GM12801 (cell line): Measurements from ENCODE around the gene TRDN.

ENCODE experiments used
- CTCF ChIP-seq: IDR thresholded peaks from one replicate; pipeline ENCODE4 v1.5.1; 2011; ENCODE audit warnings: control low read depth; ENCODE audit not compliant: insufficient read length; ENCODE audit errors: extremely low read depth

The TRDN gene

GRCh38 chr6:123213921-123214320 is 422.8 kb downstream of the TRDN start:
- TF ChIP-seq CTCF = no peak

GRCh38 chr6:123211777-123212545 is 424.8 kb downstream of the TRDN start:
- TF ChIP-seq CTCF = no peak

GRCh38 chr6:123210645-123211044 is 426.1 kb downstream of the TRDN start:
- TF ChIP-seq CTCF = no peak

GRCh38 chr6:123207967-123208510 is 428.7 kb downstream of the TRDN start:
- no peak for TF ChIP-seq CTCF

GRCh38 chr6:123203928-123204327 is 432.8 kb downstream of the TRDN start:
- TF ChIP-seq CTCF = no peak

- no peak for TF ChIP-seq CTCF
Measured at GRCh38 chr6:123201869-123202372, 434.8 kb downstream of the TRDN start.

- TF ChIP-seq CTCF = no peak
Measured at GRCh38 chr6:123193298-123193697, 443.5 kb downstream of the TRDN start.
